Fibroblast of peridontal ligament (primary cell): ENCODE results near the gene ARHGEF11.
A peak's percentile ranks its signal among the peaks of the same experiment; 100 is the strongest.

Experiments
- DNase-seq: peaks from one replicate; pipeline ENCODE4 v3.0.0-alpha.2; 2010; ENCODE audit errors: extremely low read depth

The ARHGEF11 gene

DNA sequence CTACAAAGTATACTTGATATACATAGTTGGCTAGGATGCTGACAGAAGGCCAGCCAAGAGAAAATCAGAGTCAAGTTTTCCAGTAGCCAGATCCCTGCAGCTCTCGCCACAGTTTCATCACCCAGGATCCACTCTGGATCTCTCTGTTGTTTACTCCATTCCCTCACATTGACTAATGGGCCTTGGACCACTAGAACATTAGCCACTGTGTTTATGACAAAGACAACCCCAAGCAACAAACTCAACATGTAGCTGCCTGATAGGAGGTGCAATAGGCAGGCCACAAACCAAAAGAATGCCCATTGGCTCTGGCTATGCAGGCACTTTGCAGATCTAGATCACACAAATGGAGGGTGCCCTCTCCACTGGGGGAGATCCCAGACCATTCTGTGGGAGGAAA lies 44.2 kb downstream of the ARHGEF11 start:
- peak; percentile 58 for DNase-seq

DNA sequence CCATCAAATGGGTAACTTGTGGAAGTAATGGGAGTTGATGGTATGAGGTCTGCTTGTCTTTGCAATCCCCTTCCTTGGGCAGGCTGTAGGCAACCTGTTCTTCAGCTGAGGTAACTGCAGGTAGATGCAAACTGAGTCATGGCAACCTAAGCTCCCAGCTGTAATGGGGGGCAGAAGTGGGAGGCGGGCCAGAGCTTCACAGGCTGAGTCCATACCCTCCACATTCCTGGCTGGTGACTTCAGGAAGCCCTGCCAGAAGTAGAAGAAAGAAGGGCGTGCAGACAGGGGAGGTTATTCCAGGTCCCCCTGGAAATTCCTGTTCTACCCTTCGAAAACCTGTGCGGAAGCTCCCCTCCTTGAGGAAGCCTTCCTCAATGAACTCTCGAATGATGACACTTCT lies 44.9 kb downstream of the ARHGEF11 start:
- DNase-seq = no peak

DNA sequence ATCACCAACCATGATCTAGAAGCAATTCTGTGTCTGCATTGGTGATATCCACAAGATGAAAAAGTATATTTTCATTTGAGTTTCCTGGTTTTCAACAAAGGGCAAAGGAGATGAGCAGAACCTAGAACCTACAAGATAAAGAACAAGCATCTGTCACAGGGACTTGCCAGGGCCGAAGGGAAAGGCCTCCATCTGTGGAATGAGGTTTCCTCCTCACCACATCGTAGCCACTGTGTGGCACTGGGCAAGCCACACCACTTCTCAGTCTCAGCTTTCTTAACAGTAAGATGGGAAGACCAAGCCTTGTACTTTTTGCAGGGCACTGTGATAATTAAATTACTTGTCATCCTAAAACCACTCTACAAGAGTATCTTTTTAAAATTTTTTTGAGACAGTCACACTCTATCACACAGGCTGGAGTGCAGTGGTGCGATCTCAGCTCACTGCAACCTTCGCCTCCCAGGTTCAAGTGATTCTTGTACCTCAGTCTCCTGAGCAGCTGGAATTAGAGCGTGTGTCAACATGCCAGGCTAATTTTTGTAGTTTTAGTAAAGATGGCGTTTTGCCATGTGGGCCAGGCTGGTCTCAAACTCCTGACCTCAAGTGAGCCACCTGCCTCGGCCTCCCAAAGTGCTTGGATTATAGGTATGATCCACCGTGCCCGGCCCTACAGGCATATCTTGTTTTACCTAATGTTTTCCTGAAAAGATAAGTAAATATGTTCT lies 45.8 kb downstream of the ARHGEF11 start:
- DNase-seq = no peak

DNA sequence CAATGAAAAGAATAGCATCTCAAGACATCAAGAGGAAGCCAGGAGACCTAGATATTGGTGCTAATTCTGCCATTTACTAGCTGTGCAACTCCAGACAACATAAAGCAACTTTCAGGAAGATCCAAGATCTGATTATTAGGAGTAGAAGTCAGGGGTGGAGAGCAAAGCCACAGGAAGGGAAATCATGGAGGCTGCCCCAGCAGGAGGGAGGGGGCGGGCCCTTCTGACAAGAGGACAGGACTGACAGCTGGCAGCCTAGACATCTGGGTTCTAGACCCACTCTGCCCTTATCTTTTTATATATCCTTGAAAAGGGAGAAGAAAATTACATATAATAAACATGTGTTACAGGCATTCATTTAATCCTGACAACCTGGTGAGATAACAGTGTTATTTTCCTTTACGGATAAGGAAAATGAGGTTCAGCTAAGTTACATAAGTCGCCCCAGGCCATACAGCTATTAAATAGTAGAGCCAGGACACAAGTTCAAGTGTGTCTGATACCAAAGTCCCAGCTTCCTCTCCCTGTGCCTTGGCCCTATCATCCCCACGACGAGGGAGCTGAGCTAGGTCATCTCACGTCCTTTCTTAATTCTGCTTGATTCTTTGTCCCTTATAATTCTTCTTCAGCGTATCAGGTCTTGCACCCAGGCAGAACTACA lies 46.6 kb downstream of the ARHGEF11 start:
- DNase-seq = no peak

- DNase-seq = no peak
These were observed 47.2 kb downstream of the ARHGEF11 start for GRCh38 chr1:156998301-156998700.

GRCh38 chr1:156995412-156995811 lies 50.1 kb downstream of the ARHGEF11 start:
- DNase-seq = no peak

DNA sequence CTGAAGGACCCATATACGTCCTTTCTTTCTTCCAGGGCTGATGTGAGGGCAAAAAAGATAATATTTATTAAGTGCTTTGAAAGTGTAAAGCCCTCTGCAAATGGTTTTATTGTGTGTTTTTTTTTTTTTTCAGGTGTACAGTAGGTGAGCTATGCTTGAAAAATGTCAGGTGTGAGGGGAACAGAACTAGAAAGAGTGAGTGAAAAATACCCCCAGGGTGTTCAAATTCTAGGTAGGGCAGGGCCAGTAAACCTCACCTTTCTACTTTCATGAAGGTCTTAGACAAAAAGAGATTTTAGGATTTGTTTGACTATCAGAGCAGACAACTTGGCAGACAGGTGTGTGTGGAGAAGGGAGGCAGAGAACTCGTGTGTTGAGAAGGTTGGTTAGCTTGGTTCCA lies 51.3 kb downstream of the ARHGEF11 start:
- no peak for DNase-seq

GRCh38 chr1:156993426-156994147 lies 52.0 kb downstream of the ARHGEF11 start:
- peak; percentile 7 for DNase-seq

GRCh38 chr1:156992215-156992614 lies 53.3 kb downstream of the ARHGEF11 start:
- DNase-seq = no peak

GRCh38 chr1:156987715-156988114 lies 57.8 kb downstream of the ARHGEF11 start:
- DNase-seq = no peak

- DNase-seq = no peak
These were observed 65.0 kb downstream of the ARHGEF11 start for GRCh38 chr1:156980551-156980950.

GRCh38 chr1:156975084-156975483 lies 70.5 kb downstream of the ARHGEF11 start:
- no peak for DNase-seq

GRCh38 chr1:156973417-156973816 lies 72.1 kb downstream of the ARHGEF11 start:
- no peak for DNase-seq

- DNase-seq = peak; percentile 35
These were observed 75.5 kb downstream of the ARHGEF11 start for GRCh38 chr1:156970017-156970416.

DNA sequence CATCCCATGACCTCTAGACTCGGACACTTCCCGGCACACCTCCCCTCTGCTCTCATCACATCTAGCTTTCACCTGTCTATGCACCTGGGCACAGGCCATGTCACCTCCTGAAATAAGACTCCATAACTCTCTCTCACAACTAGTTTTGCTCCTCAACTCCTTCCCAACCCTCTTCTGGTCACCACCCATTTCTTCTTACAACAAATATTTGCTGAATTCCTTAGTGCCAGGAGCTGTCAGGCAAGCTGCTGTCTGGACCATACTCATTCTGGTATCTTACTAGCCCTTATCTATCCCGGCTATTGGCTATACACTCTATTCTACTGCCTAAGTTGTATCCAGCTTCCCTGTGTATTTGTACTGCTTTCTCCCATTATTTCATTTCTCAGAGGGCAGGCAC lies 76.0 kb downstream of the ARHGEF11 start:
- no peak for DNase-seq

DNA sequence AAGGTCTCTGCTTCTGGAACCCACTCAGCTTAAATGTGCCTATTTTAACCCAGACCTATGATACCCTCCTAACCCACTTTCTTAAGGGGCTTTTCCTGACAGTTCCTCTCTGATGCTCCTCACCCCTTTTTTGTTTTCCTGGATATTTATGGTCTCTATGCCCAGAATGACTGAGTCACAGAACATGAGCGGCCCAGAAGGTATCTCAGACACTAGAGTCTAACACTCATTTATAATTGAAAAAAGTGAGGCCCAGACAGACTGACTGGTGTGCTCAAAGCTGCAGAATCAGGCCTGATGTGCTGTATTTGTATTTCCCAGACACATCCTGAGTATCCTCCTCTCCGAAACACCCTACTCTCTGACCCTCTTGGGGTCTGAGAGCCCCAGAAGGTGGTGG lies 81.1 kb downstream of the ARHGEF11 start:
- peak; percentile 11 for DNase-seq

- DNase-seq = peak; percentile 5
These were observed 81.9 kb downstream of the ARHGEF11 start for GRCh38 chr1:156963621-156964020.

- no peak for DNase-seq
These were observed 83.8 kb downstream of the ARHGEF11 start for GRCh38 chr1:156961709-156962108.

- no peak for DNase-seq
These were observed 85.6 kb downstream of the ARHGEF11 start for GRCh38 chr1:156959925-156960324.

GRCh38 chr1:156959414-156959813 lies 86.1 kb downstream of the ARHGEF11 start:
- peak; percentile 56 for DNase-seq

DNA sequence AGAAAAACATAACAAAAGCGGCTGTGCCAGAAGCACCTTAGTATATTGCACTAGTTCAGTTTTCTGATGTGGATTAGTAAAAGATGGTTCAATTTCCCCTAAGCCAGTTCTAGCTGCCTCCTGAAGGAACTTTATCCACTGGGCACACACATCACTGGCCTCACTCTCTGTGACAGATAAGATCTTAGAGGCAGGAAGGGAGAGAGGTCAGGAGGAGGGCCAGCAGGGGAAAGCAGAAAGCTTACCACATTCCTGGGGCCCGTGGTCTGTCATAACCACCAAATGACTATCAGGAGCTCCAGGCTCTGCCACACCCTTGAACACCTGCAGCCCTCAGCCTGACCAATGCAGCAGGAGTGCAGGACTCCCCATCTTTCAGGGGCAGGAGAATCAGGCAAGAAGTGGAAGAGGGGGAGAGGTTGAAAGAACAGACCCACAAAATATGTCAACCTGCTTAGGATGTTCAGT lies 87.3 kb downstream of the ARHGEF11 start:
- no peak for DNase-seq

GRCh38 chr1:156957634-156958033 lies 87.9 kb downstream of the ARHGEF11 start:
- DNase-seq = no peak

GRCh38 chr1:156956333-156956732 lies 89.2 kb downstream of the ARHGEF11 start:
- DNase-seq = no peak
